GM18505 (cell line): Measurements from ENCODE around the gene MAN1B1.

Experiments
- ATAC-seq: cut with Tn5 transposase; IDR thresholded peaks from one replicate; pipeline ENCODE4 v1.9.1; 2021; ENCODE audit not compliant: unreplicated experiment
- POLR2A ChIP-seq: IDR thresholded peaks from 4 replicates; pipeline ENCODE4 v1.6.1; 2011; ENCODE audit warnings: borderline replicate concordance; ENCODE audit not compliant: insufficient read depth, insufficient read length; ENCODE audit errors: extremely low read depth

MAN1B1 gene

DNA sequence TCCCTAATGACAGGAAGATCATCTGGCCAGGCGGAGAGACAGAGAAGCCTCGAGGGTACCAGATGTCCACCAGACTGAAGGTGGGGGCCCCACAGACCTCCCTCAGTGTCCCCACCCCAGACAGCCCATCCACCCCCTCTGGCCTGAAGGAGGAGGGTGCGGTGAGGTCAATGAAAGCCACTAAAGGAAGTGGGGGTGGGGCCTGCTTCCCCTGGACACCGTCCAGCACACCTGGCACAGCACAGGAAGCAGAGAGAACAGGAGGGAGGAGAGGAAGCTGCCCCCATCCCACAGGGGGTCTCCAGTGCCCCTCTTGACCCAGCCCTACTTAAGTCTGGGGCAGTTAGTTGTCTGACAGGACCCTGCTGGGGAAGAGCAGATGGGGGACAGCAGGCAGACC, 71.8 kb downstream of the MAN1B1 start:
- no peak for TF ChIP-seq POLR2A
- no peak for ATAC-seq
